GM12891 (cell line): Measurements from ENCODE around the gene STK17A.

ENCODE experiments used
- DNase-seq: peaks from one replicate; pipeline ENCODE4 v3.0.0; 2011; ENCODE audit warnings: low spot score; ENCODE audit not compliant: insufficient read length
- FAIRE-seq: peaks from 2 replicates; lab custom pipeline; 2011; peaks lifted over from hg19 to GRCh38; lab: Jason Lieb, UNC
- PAX5 ChIP-seq: IDR thresholded peaks from 2 replicates; pipeline ENCODE4 v1.6.1; 2011; ENCODE audit warnings: low read length, moderate library complexity, mild to moderate bottlenecking; ENCODE audit not compliant: insufficient read depth, severe bottlenecking
- POLR2A ChIP-seq: IDR thresholded peaks from 2 replicates; pipeline ENCODE4 v1.6.1; 2011; ENCODE audit warnings: low read depth, low read length, control low read depth
- POLR2AphosphoS5 ChIP-seq: IDR thresholded peaks from 2 replicates; pipeline ENCODE4 v1.6.1; 2011; ENCODE audit warnings: low read depth, low read length, control low read depth
- POU2F2 ChIP-seq: IDR thresholded peaks from 2 replicates; pipeline ENCODE4 v1.6.1; 2011; ENCODE audit warnings: low read depth, mild to moderate bottlenecking, control low read depth, low read length, moderate library complexity
- SPI1 ChIP-seq: IDR thresholded peaks from 2 replicates; pipeline ENCODE4 v1.6.1; 2011; ENCODE audit warnings: low read depth, low read length, control low read depth
- TAF1 ChIP-seq: IDR thresholded peaks from 2 replicates; pipeline ENCODE4 v1.6.1; 2011; ENCODE audit warnings: low read depth, low read length, control low read depth

The STK17A gene

GRCh38 chr7:43600056-43600455, 17.1 kb downstream of the STK17A start:
- FAIRE-seq (no peak), DNase-seq (no peak)
- no peak for TF ChIP-seq SPI1

GRCh38 chr7:43602256-43602655, 19.3 kb downstream of the STK17A start:
- DNase-seq (no peak), FAIRE-seq (no peak)
- TF ChIP-seq SPI1 (no peak), POLR2AphosphoS5 (no peak), PAX5 (no peak), POU2F2 (no peak), POLR2A (no peak), TAF1 (no peak)

DNA sequence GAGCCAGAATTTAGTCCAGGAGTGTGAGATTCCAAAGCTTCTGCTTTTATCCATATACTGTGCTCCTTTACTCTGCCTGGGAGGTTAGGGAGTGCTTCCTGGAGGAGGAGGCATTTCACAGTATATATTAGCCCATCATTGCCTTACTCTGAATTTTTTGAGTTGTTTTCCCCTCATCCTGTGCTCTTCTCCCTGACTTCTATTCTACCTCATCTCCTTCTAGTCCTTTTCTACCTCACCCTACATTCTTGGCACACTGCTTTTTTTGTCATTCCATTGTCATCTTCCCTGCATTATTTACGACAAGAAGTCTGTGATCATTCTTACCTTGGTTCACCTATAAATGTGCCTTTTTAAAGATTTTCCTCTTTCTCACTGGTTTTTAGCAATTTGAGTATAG, 21.3 kb downstream of the STK17A start:
- DNase-seq (no peak), FAIRE-seq (no peak)
- no peak for TF ChIP-seq PAX5
- TF ChIP-seq POLR2A = no peak
- no peak for TF ChIP-seq POU2F2
- no peak for TF ChIP-seq POLR2AphosphoS5
- TF ChIP-seq SPI1 = no peak
- TF ChIP-seq TAF1 = no peak

DNA sequence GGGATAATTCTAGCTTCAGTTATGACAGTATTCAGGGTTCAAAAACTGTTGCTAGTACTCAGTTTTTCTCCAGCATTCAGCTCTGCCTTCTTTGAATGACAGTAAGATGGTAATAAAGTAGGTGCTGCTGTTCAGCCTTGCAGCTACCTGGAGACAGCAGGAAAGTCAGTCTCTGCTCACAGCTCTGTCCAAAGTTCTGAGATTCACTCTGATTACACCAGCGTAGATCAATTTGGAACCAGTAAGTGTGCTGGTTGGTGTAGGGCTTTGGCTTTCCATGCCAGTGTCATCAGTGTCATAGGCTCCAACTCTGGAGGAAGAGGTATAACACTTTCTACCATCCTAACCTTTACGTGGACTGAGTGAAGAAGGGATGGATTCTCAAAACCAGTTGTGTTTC, 26.2 kb downstream of the STK17A start:
- TF ChIP-seq POLR2A (no peak), PAX5 (no peak), SPI1 (no peak), POU2F2 (no peak), TAF1 (no peak), POLR2AphosphoS5 (no peak)
- DNase-seq (no peak), FAIRE-seq (no peak)

DNA sequence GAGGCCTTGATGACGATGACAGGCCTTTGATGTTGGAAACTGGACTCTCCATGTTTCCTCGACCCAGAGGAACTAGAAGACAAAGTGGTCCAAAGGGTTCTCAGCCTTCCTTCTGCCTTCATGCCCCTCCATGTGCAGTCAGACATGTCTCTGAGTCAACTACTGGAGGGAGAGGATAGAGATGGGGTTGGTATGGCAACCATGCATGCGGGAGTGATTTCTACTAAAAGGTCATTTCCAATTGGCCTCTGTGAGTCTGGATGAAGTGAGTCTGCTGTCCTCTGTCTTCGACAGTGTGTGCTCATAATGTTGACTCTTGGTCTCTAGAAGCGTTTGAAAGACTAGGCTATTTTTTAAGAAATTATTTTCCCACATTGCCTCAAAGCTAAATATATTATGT, 29.2 kb downstream of the STK17A start:
- FAIRE-seq (peak; percentile 33), DNase-seq (no peak)
- TF ChIP-seq PAX5 (no peak), TAF1 (no peak), POLR2AphosphoS5 (no peak), POLR2A (no peak), SPI1 (no peak), POU2F2 (no peak)

GRCh38 chr7:43612599-43613589, 30.0 kb downstream of the STK17A start:
- FAIRE-seq (peak; percentile 45), DNase-seq (peak; percentile 38)
- TF ChIP-seq POLR2A = 0 out of 2 replicates have a peak, but pooled peaks have one; percentile 15
- no peak for TF ChIP-seq SPI1

GRCh38 chr7:43615558-43616145, 32.7 kb downstream of the STK17A start:
- FAIRE-seq (no peak), DNase-seq (no peak)
- no peak for TF ChIP-seq SPI1
- TF ChIP-seq POLR2A = peak; percentile 55

DNA sequence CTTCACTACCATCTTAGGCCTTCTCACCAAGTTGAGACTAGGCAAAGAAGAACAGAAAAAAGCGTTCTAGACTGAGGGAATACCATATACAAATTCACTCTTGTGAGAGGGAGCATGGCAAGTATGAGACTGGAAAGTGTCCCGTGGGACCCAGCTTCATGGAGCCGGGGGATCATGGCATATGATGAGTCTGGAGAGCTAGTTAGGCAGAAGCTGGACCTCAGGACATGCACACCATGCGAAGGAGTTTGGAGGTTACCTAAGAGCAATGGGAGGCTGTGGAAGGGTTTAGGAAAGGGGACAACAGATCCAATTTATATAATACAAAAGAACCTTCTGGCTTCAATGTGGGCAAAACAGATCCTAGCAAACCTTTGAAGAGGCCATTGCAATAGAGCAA, 34.1 kb downstream of the STK17A start:
- peak; percentile 51 for TF ChIP-seq POLR2AphosphoS5
- no peak for TF ChIP-seq TAF1
- TF ChIP-seq PAX5 = no peak
- no peak for TF ChIP-seq POLR2A
- TF ChIP-seq SPI1 = no peak
- TF ChIP-seq POU2F2 = no peak
- no peak for DNase-seq
- no peak for FAIRE-seq

- FAIRE-seq (peak; percentile 31), DNase-seq (no peak)
- TF ChIP-seq POLR2AphosphoS5 (peak; percentile 68), POLR2A (peak; percentile 64; the same call in 1 of the 2 replicates), SPI1 (no peak)
Measured at GRCh38 chr7:43618073-43618472, 35.2 kb downstream of the STK17A start.
